Ishikawa (cell line): ENCODE results near the gene GALNT14.

ENCODE experiments used
- CEBPB ChIP-seq: IDR thresholded peaks from 2 replicates; pipeline ENCODE4 v1.6.1; 2012
- CREB1 ChIP-seq: IDR thresholded peaks from 2 replicates; pipeline ENCODE4 v1.6.1; 2012; ENCODE audit warnings: low read depth
- EGR1 ChIP-seq: IDR thresholded peaks from 2 replicates; pipeline ENCODE4 v1.6.1; 2012
- EP300 ChIP-seq: IDR thresholded peaks from 2 replicates; pipeline ENCODE4 v1.6.1; 2012; ENCODE audit warnings: borderline replicate concordance
- FOXM1 ChIP-seq: IDR thresholded peaks from 2 replicates; pipeline ENCODE4 v1.6.1; 2012; ENCODE audit warnings: low read depth, borderline replicate concordance
- MAX ChIP-seq: IDR thresholded peaks from 2 replicates; pipeline ENCODE4 v1.6.1; 2012
- NFIC ChIP-seq: IDR thresholded peaks from 2 replicates; pipeline ENCODE4 v1.6.1; 2012
- RAD21 ChIP-seq: IDR thresholded peaks from 2 replicates; pipeline ENCODE4 v1.6.1; 2012; ENCODE audit warnings: low read depth
- REST ChIP-seq: IDR thresholded peaks from 2 replicates; pipeline ENCODE4 v1.6.1; 2012; ENCODE audit warnings: low read depth, mild to moderate bottlenecking
- TAF1 ChIP-seq: IDR thresholded peaks from 2 replicates; pipeline ENCODE4 v1.6.1; 2012; ENCODE audit warnings: low read depth, mild to moderate bottlenecking
- TCF12 ChIP-seq: IDR thresholded peaks from 2 replicates; pipeline ENCODE4 v1.6.1; 2012; ENCODE audit warnings: low read depth
- TEAD4 ChIP-seq: IDR thresholded peaks from 2 replicates; pipeline ENCODE4 v1.6.1; 2012
- USF1 ChIP-seq: IDR thresholded peaks from 2 replicates; pipeline ENCODE4 v1.6.1; 2012
- YY1 ChIP-seq: IDR thresholded peaks from 2 replicates; pipeline ENCODE4 v1.6.1; 2012; ENCODE audit warnings: low read depth
- ZBTB7A ChIP-seq: IDR thresholded peaks from 2 replicates; pipeline ENCODE4 v1.6.1; 2012; ENCODE audit warnings: low read depth

Gene GALNT14

GRCh38 chr2:30903326-30903725 lies 234.9 kb downstream of the GALNT14 start:
- TF ChIP-seq RAD21 (no peak), USF1 (no peak), FOXM1 (no peak), NFIC (no peak), EP300 (no peak), EGR1 (no peak), REST (no peak), YY1 (no peak), MAX (no peak), CEBPB (no peak), TEAD4 (no peak), ZBTB7A (no peak), TAF1 (no peak), TCF12 (no peak)

GRCh38 chr2:30900381-30900780 lies 237.9 kb downstream of the GALNT14 start:
- TF ChIP-seq TEAD4 (no peak), REST (no peak), YY1 (no peak), ZBTB7A (no peak)

GRCh38 chr2:30899516-30900054 lies 238.7 kb downstream of the GALNT14 start:
- no peak for TF ChIP-seq MAX
- TF ChIP-seq EGR1, result no peak
- TF ChIP-seq YY1, result no peak
- TF ChIP-seq TEAD4, result no peak
- no peak for TF ChIP-seq TCF12
- no peak for TF ChIP-seq RAD21
- TF ChIP-seq NFIC, result no peak
- TF ChIP-seq CREB1, result no peak
- no peak for TF ChIP-seq TAF1
- TF ChIP-seq EP300, result no peak
- TF ChIP-seq ZBTB7A, result no peak
- TF ChIP-seq CEBPB, result no peak

GRCh38 chr2:30897539-30897938 lies 240.7 kb downstream of the GALNT14 start:
- TF ChIP-seq REST (no peak), CREB1 (no peak), EP300 (no peak), TCF12 (no peak), TEAD4 (no peak), USF1 (no peak), NFIC (no peak), YY1 (no peak), ZBTB7A (no peak), EGR1 (no peak), CEBPB (no peak), RAD21 (no peak), MAX (no peak), FOXM1 (no peak), TAF1 (no peak)
